NCI-H2227 (cell line): ENCODE measurements around the gene PRKACG.
"Not testable (repeated sequence)": the region's sequence is repeated elsewhere in the genome, so short reads cannot be mapped to it uniquely, and the experiment has no call there.

Experiments used
- DNase-seq: peaks from one replicate; lab custom pipeline; 2025; ENCODE audit not compliant: unreplicated experiment; lab: John Stamatoyannopoulos, UW

Gene PRKACG

GRCh38 chr9:69014013-69014412 lies at the start of gene PRKACG:
PRKACG (minus strand) TSS chr9:69014113; CDS start chr9:69014092, 21 bp downstream.
- no peak for DNase-seq

- DNase-seq: no peak
These were observed 48.3 kb upstream of the PRKACG start for GRCh38 chr9:69062195-69062594.

GRCh38 chr9:69060766-69061165 lies 46.9 kb upstream of the PRKACG start:
- no peak for DNase-seq

- DNase-seq: no peak
These were observed 44.2 kb upstream of the PRKACG start for GRCh38 chr9:69058101-69058500.

- no peak for DNase-seq
These were observed 42.4 kb upstream of the PRKACG start for GRCh38 chr9:69056191-69056815.

- DNase-seq: no peak
These were observed 41.1 kb upstream of the PRKACG start for GRCh38 chr9:69054989-69055388.

- not testable (repeated sequence) for DNase-seq
These were observed 37.0 kb upstream of the PRKACG start for GRCh38 chr9:69050936-69051335.

GRCh38 chr9:69049094-69049493 lies 35.2 kb upstream of the PRKACG start:
- no peak for DNase-seq

GRCh38 chr9:69047371-69047770 lies 33.5 kb upstream of the PRKACG start:
- no peak for DNase-seq

- no peak for DNase-seq
These were observed 32.8 kb upstream of the PRKACG start for GRCh38 chr9:69046723-69047122.

GRCh38 chr9:69045821-69046220 lies 31.9 kb upstream of the PRKACG start:
- no peak for DNase-seq

- DNase-seq: no peak
These were observed 30.6 kb upstream of the PRKACG start for GRCh38 chr9:69044240-69045219.

- no peak for DNase-seq
These were observed 26.7 kb upstream of the PRKACG start for GRCh38 chr9:69040646-69041045.

GRCh38 chr9:69036799-69037198 lies 22.9 kb upstream of the PRKACG start:
- no peak for DNase-seq

GRCh38 chr9:69036309-69036708 lies 22.4 kb upstream of the PRKACG start:
- no peak for DNase-seq

- DNase-seq: peak; percentile 78
These were observed 21.8 kb upstream of the PRKACG start, which contains the start of gene FXN for GRCh38 chr9:69035438-69036308. FXN (plus strand) TSS chr9:69035752; CDS start chr9:69035783, 31 bp downstream.

GRCh38 chr9:69034071-69034470 lies 20.2 kb upstream of the PRKACG start:
- no peak for DNase-seq

GRCh38 chr9:69030851-69031645 lies 17.1 kb upstream of the PRKACG start:
- DNase-seq: no peak

GRCh38 chr9:69029535-69029934 lies 15.6 kb upstream of the PRKACG start:
- no peak for DNase-seq

- no peak for DNase-seq
These were observed 14.8 kb upstream of the PRKACG start for GRCh38 chr9:69028754-69029153.
